Spleen (tissue), 7 donors: ENCODE results near the gene FEN1.

Experiments
- POLR2A ChIP-seq, 3 donors: fragments of 450-650 bp; IDR thresholded peaks; one replicate each; pipeline ENCODE4 v1.5.1; 2017; ENCODE audit warnings: antibody characterized with exemption in 3 of 3, mild to moderate bottlenecking in 1 of 3
- POLR2AphosphoS5 ChIP-seq, 3 donors: sonication (generic); formaldehyde crosslinking; IDR thresholded peaks; one replicate each; pipeline ENCODE4 v1.5.1; 2017; ENCODE audit warnings: antibody characterized with exemption in 3 of 3
- TF ChIP-seq, protein P1 (sequence below), 11 experiments: fragments of 200-600 bp in 7 of 11; fragments of 450-650 bp in 4 of 11; sonication (generic) in 4 of 11; IDR thresholded peaks in 8 of 11; conservative IDR thresholded peaks in 3 of 11; 1 replicate in 7 of 11; 2 replicates in 4 of 11; pipeline versions ENCODE4 v1.4.0 to v1.8.0; 2016 to 2021; ENCODE audit warnings: antibody characterized with exemption in 11 of 11, inconsistent platforms in 4 of 11, mild to moderate bottlenecking in 1 of 11
- donor health status: DM: no; HTN: no; CAD: no; lungs with moderate emphysema.
- donor health status: DM: no; HTN: no; CAD: no.
- donor health status: DM: no; HTN: no; CAD: no.

DNA sequence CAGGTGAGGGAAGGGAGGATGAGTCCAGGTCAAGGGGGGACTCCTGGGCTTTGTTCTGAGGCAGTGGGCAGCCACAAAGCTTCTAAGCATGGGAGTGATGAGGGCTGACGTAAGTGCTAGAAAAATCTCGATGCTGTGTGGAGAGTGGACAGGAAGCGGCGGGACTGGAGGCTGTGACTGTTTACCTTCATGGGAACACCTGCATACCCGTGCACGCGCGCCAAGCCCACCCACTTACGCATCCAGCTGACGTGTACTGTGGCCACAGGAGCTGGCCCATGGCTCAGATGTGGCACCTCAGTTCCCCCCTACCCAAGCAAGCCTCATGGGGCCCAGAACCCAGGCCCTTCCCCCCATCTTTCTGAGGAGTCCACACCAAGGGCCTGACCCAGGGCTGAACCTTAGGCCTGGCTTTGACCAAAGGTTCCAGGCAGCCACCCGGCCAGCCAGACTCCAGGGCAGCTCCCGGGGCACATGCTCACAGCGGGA is 26.3 kb upstream of the FEN1 start:
- TF ChIP-seq POLR2A (IDR thresholded peaks at IDR 0.05) (no peak), POLR2AphosphoS5 (IDR thresholded peaks at IDR 0.05) (no peak)
- TF ChIP-seq, protein P1, sequence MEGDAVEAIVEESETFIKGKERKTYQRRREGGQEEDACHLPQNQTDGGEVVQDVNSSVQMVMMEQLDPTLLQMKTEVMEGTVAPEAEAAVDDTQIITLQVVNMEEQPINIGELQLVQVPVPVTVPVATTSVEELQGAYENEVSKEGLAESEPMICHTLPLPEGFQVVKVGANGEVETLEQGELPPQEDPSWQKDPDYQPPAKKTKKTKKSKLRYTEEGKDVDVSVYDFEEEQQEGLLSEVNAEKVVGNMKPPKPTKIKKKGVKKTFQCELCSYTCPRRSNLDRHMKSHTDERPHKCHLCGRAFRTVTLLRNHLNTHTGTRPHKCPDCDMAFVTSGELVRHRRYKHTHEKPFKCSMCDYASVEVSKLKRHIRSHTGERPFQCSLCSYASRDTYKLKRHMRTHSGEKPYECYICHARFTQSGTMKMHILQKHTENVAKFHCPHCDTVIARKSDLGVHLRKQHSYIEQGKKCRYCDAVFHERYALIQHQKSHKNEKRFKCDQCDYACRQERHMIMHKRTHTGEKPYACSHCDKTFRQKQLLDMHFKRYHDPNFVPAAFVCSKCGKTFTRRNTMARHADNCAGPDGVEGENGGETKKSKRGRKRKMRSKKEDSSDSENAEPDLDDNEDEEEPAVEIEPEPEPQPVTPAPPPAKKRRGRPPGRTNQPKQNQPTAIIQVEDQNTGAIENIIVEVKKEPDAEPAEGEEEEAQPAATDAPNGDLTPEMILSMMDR (IDR thresholded peaks at IDR 0.05 in 8 of 11, conservative IDR thresholded peaks at IDR 0.05 in 3 of 11): no peak
